ENCODE results near the gene SAP130.

Gene SAP130

DNA sequence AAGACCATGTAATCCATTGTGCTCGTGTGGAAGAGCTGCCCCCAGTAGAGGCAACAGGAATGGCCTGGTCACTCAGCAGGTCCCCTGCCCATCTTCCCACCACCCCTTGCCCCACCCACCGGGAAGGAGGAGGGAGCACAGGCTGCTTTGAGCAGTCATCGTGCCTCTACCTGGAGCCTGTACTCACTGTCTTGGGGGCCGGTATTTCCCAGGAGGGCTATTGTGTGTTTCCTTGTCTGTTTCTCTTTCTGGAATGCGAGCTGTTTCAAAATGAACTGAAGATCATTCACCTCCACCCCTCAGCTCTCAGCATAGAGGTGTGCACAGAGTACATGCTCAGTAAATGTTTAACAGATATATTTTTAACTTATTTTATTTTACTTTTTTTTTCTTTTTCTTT, 134.4 kb downstream of the SAP130 start:
- no peak for DNase-seq (ENCODE audit: low read depth)

DNA sequence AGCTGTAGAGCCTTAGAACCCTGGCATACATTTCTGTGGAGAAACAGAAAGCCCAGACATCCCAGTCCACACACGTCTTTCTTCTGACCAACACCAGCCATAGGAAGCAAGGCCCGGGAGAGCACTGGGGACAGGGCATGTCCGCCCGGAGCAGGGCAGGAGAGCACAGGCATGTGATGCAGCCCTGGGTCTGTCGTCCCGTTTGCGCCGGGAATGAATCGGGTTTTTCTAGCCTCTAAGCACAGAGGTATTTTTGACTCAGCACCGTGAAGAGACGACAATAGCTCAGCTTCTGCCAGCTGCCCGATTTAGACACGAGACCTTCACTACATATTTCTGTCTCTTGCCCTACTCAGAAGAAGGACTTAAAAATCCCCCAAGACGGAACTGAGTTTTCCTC, 134.8 kb downstream of the SAP130 start:
- DNase-seq (ENCODE audit: low read depth) = no peak

DNA sequence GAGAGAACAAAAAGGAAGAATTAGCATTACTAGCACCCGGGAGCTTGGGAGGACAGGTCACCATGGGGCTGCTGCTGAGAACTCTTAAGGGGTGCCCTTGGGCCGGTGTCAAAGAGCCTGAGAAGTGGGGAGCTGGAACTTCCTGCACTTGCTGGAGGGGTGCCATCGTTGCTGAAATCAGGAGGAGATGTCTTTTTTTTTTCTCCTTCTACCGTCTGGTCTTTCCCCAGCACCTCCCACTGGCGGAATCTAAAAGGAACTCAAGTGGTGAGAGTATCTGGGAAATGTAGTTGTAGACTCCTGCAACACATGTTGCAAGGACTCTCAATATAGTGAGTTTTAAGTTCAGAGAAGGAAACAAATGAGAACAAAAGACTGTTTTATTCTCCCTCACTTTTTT, 136.0 kb downstream of the SAP130 start:
- no peak for DNase-seq (ENCODE audit: low read depth)

Data from ELR (cell line).